Hepatic stellate cell (primary cell): Measurements from ENCODE around the gene BIRC5.
"Not testable (repeated sequence)": the region's sequence is repeated elsewhere in the genome, so short reads cannot be mapped to it uniquely, and the experiment has no call there.

ENCODE experiments used
- DNase-seq: peaks from one replicate; pipeline ENCODE4 v3.0.0; 2011; ENCODE audit warnings: low spot score

BIRC5 gene

GRCh38 chr17:78214016-78214705, at the start of gene BIRC5:
BIRC5 (plus strand) TSS chr17:78214253; CDS start chr17:78214317, 64 bp downstream.
- DNase-seq = peak; percentile 95

DNA sequence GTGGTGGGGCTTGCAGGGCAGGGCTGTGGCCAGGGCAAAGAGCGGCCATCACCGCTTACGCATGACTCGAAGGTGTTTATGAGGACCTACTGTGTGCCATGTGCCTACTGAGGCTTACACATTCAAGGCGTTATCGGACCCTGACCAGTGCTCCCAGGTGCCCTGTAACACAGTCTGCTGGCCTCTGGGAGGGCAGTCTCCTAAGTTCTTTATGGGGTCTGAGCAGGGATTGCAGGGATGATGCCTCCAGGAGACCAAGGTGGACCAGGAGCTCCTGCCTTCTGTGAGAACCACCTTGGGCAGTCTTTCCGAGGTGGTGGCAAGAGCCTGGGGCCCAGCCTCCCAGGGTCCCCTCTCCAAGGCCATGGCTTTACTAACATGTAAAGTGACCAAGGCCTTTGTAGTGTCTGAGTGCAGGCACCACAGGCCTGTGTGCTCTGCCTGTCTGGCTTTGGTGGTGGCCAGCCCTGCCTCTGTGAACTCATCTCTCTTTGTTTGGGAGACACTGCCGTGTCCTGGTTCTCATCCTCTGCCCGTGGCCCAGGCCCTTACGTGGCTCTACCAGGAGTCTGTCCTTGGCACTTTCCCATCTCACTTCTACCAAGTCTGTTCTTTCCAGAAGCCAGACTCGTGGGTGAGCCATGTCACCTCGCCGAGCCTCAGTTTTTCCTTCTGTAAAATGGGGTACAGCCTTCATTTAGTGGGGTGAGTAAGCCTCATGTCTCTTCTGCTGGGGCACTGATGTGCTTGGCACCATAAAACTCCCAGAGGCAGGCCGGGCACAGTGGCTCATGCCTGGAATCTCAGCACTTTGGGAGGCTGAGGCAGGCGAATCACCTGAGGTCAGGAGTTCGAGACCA, 49.1 kb upstream of the BIRC5 start:
- DNase-seq = no peak

GRCh38 chr17:78166416-78166815, 47.6 kb upstream of the BIRC5 start:
- no peak for DNase-seq

DNA sequence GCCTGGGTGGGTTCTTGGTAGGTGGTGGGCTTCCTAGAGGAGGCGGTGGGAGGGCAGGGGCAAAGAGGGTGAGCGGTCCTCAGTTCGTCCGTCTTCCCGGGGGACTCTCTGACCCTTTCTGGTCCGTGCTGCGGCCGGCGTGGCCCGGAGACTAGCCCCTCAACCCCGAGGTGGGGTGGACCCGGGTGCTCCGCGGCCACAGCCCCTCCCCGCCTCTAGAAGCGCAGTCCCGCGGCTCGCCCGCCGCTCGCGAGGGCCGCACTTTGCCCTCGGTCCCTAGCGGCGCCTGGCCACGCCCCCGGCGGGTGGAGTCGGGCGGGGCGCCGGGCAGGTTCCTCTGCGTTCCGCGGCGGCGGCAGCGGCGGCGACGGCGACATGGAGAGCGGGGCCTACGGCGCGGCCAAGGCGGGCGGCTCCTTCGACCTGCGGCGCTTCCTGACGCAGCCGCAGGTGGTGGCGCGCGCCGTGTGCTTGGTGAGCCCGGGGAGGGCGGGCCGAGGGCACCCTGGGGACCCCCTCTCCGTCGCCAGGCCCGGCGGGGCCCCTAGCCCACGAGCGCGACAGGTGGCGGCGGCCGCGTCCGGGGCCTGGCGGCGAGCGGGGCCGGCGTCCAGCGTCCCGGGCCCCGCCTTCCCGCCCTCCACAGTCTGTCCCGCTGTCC, 45.7 kb upstream of the BIRC5 start, which contains the start of gene SYNGR2:
Gene SYNGR2, plus strand, starts transcription at position 340 of the 661 bp plus-strand sequence. Its CDS starts 36 bp downstream, at position 376.
- peak; percentile 82 for DNase-seq

DNA sequence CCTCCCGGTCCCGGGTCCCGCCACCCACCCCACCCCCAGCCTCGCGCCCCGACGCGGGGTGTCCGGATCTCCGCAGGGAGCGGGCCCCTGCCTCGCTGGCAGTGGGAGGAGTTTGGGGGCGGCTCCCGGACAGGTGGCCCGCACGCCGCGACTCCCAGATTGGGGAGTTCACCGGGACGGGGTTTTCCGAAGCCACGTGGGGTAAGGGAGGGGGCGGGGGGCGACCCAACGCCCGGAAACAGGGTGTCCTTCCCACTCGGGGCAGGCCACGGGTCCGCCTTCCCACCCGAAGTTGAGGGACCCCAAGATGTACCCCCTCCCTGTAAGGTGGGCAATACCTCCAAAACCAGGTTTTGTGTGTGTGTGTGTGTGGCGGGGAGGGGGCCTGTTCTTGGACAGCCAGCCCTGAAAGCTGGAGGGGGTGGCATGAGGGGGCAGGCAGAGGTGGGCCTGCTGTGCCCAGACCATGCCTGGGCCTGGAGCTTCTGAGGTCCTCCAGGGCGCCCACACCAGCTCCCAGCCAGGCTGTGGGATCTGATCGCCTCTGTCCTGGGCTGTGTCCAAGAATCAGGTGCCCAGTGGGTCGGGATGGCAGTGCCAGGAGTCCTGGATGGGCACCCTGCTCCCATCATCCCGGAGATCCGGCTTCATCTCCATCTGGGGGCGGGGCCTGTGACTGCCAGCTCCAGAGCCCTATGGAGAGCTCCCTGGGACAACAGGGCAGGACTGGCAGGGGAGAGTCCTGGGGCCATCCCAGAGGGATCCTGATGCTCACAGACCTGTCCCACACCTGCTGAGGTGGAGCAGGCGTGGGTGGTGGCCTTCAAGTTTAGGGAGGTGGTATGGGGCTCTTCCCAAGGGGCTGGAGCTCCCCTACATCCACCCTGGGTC, 44.9 kb upstream of the BIRC5 start:
- DNase-seq = peak; percentile 85

- no peak for DNase-seq
These were observed 43.1 kb upstream of the BIRC5 start for GRCh38 chr17:78170692-78171590.

- not testable (repeated sequence) for DNase-seq
These were observed 42.3 kb upstream of the BIRC5 start for GRCh38 chr17:78171591-78172248.

- DNase-seq = no peak
These were observed 41.6 kb upstream of the BIRC5 start for GRCh38 chr17:78172249-78173051.

- no peak for DNase-seq
These were observed 40.8 kb upstream of the BIRC5 start for GRCh38 chr17:78173097-78173715.

- DNase-seq = no peak
These were observed 39.6 kb upstream of the BIRC5 start for GRCh38 chr17:78174346-78174869.

DNA sequence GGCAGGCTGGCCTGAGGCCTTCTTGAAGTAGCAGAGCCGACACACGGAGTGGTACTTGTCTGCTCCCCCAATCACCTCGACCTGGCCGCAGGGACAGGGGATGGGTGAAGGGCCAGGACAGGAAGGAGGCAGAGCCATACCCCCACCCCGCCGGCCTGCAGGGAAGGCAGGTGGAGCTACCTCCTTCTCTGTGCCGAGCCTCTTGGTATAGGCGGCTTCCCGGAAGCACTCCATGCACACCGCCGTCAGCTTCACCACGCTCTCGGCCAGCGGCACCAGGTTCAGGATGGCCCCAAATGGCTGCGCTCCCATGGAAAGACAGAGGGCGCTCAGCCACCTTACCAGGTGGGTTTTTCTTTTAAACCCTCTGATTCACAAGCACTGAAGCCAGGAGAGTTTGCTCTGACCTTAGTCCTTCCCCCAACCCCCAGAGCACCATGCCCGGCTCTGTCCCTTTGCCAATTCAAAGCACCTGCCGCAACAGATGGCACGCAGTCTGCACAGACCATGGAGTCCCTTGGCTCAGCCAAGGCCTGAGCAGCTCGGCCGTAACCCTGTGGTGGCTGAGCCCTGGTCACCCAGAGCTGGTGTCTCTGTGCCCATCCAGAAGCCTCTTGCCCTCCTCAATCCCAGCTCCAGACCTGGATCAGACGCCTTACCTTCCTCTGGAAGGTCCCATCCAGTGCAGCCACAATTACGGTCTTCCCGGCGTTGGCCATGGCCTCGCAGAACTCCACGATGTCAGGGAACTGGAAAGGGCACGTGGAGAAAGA, 39.0 kb upstream of the BIRC5 start:
- DNase-seq = no peak

DNA sequence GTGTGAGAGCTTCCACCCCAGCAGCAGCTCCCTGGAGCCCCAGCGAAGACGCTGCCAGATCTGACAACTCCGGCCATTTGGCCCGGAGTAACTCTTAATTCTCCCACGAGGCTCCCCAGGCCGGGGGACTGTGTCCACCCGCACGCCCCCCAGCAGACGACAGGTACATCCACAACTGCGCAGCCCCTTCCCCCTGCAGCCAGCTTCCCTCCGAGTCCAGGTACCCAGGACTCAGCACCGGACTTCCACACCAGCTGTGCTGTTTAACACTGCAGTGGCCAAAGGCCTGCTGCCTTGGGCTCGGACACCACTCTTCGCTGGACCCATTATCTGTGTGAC, 38.4 kb upstream of the BIRC5 start:
- no peak for DNase-seq

GRCh38 chr17:78176548-78177025, 37.5 kb upstream of the BIRC5 start:
- DNase-seq = peak; percentile 82

DNA sequence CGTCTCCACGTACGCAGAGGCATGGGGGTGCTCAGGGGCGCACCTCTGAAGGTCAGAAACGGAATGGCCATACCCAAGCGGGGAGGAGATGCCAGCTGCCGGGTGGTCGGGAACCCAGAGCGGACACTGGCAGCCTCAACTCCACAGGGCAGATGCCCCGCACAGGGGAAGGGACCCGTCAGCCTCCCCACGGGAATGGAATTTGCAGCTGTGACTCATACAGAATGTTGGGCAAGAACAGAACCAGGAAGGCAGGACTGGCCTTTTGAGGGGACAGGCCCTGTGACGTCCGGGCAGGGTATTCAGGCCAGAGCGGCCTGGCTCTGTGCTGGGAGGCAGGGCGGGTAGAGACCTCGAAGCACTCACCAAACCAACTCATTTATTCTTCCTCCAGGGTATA, 34.7 kb upstream of the BIRC5 start:
- DNase-seq = peak; percentile 83

GRCh38 chr17:78180083-78180482, 34.0 kb upstream of the BIRC5 start:
- DNase-seq = no peak

DNA sequence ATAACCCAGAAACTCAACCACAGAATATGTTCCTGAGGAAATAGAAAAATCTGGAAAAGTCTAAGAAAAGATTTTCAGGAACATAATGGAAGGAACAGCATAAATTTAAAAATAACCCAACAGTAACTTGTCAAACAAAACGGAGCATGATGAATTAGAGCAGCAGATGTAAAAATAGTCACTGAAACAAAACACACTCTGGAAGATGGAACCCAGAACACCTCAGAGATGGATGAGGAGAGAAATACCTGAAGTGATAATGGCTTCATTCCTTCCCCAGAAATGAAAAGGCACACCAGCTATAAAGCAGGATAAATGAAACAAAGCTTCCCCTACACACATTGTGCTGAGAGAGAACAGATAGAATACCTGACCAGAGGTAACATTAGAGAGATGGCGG, 33.5 kb upstream of the BIRC5 start:
- DNase-seq = no peak

DNA sequence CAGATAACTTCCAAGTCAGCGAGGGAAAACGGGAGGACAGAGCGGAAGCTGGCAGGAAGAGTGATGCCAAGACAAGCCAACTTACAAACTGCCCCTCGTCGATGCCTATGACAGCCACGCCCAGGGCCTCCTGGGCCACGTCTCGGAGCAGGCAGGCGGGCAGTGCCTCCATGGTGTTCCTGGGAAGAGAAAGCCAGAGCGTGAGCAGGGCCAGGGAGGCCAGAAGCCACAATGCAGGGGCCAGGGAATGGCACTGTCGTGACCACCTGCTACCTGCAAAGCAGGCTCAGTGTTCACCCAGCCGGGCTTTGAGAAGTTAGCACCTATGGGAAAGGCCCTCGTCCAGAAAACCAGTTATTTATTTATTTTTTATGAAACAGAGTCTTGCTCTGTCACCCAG, 31.5 kb upstream of the BIRC5 start:
- DNase-seq = no peak

DNA sequence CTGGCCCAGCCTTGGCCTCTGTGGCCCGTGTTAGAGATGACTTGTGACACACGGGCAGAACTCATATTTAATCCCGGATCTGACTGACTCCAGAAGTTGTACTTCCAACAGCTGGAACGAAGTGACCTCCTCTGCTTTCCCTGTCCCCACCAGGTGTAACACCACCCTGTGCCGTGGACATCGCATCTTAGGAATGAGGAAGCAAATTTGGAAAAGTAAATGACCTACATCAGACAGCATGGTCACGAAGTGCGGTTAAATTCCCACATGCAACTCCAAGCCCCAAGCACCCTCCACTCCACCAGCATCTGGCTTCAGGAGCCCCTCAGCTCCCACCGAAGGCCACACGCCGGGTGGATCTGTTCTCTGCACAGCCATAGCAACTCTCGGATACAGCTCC, 30.1 kb upstream of the BIRC5 start:
- no peak for DNase-seq
